CD4-positive, alpha-beta T cell treated with Interleukin-17A for 4 hours (primary cell): ENCODE data around the gene PPP1R1C.

Source experiments
- DNase-seq: peaks from one replicate; pipeline ENCODE4 v3.0.0-alpha.2; 2020; ENCODE audit warnings: mixed read lengths

The PPP1R1C gene

GRCh38 chr2:182064019-182064778 is 78.5 kb downstream of the PPP1R1C start:
- no peak for DNase-seq

- DNase-seq: no peak
Measured at GRCh38 chr2:182066400-182067087, 80.9 kb downstream of the PPP1R1C start.

GRCh38 chr2:182067393-182067792 is 81.7 kb downstream of the PPP1R1C start:
- no peak for DNase-seq

- no peak for DNase-seq
Measured at GRCh38 chr2:182068811-182069210, 83.2 kb downstream of the PPP1R1C start.

GRCh38 chr2:182069416-182069815 is 83.8 kb downstream of the PPP1R1C start:
- no peak for DNase-seq

- no peak for DNase-seq
Measured at GRCh38 chr2:182069908-182070307, 84.3 kb downstream of the PPP1R1C start.

GRCh38 chr2:182070736-182071135 is 85.1 kb downstream of the PPP1R1C start:
- no peak for DNase-seq

- DNase-seq: no peak
Measured at GRCh38 chr2:182072861-182073260, 87.2 kb downstream of the PPP1R1C start.

GRCh38 chr2:182073613-182074012 is 88.0 kb downstream of the PPP1R1C start:
- DNase-seq: no peak

- DNase-seq: no peak
Measured at GRCh38 chr2:182077023-182077422, 91.4 kb downstream of the PPP1R1C start.

GRCh38 chr2:182077448-182078142 is 91.9 kb downstream of the PPP1R1C start:
- no peak for DNase-seq

- no peak for DNase-seq
Measured at GRCh38 chr2:182078988-182079602, 93.4 kb downstream of the PPP1R1C start.

- DNase-seq: no peak
Measured at GRCh38 chr2:182080493-182080892, 94.8 kb downstream of the PPP1R1C start.

- DNase-seq: no peak
Measured at GRCh38 chr2:182081602-182082260, 96.1 kb downstream of the PPP1R1C start.

- DNase-seq: no peak
Measured at GRCh38 chr2:182088681-182089320, 103.1 kb downstream of the PPP1R1C start.

- DNase-seq: no peak
Measured at GRCh38 chr2:182090486-182090885, 104.8 kb downstream of the PPP1R1C start.

GRCh38 chr2:182097571-182098164 is 112.0 kb downstream of the PPP1R1C start:
- DNase-seq: no peak

- no peak for DNase-seq
Measured at GRCh38 chr2:182098648-182099047, 113.0 kb downstream of the PPP1R1C start.

GRCh38 chr2:182101263-182101662 is 115.6 kb downstream of the PPP1R1C start:
- DNase-seq: no peak

GRCh38 chr2:182103526-182103925 is 117.9 kb downstream of the PPP1R1C start:
- no peak for DNase-seq

GRCh38 chr2:182110347-182110746 is 124.7 kb downstream of the PPP1R1C start:
- DNase-seq: no peak

- no peak for DNase-seq
Measured at GRCh38 chr2:182113334-182113733, 127.7 kb downstream of the PPP1R1C start.
